K562 (cell line): ENCODE results near the gene ACE. TPM values are rescaled to one million over a fixed set of nuclear protein-coding genes. Genes with fewer than 3 reads are reported as not detected.
A peak's percentile ranks its signal among the peaks of the same experiment; 100 is the strongest.

ENCODE experiments used
- ATAC-seq: fragments of 200-7000 bp; cut with Tn5 transposase; 3 replicates; pipeline ENCODE4 v1.9.1; 2020; ENCODE audit warnings: moderate library complexity
- BruUV-seq: library from RNA; stranded (reverse); fragments of 400-500 nt; replicated peaks from 2 replicates; lab custom pipeline; 2021; lab: Mats Ljungman, UMichigan
- CTCF ChIA-PET: fragments of 300-600 bp; formaldehyde crosslinking; extraction: SDS; loops from one replicate; lab custom pipeline; 2021; ENCODE audit warnings: low intra/inter-chr PET ratio; lab: Yijun Ruan, JAX
- POLR2A ChIA-PET: fragments of 300-600, 350-650 bp; sonication (Branson Sonifier 250); formaldehyde crosslinking; extraction: SDS; loops from one replicate; lab custom pipeline; 2021; ENCODE audit warnings: antibody characterized with exemption, inconsistent platforms; lab: Yijun Ruan, JAX
- DNase-seq, 4 experiments: peaks; one replicate each; pipeline versions ENCODE4 v3.0.0 to v3.0.0-alpha.2; 2011 to 2018; ENCODE audit warnings: low spot score in 3 of 4, mixed read lengths in 3 of 4; ENCODE audit errors: extremely low read depth in 1 of 4
- FAIRE-seq: peaks from 2 replicates; lab custom pipeline; 2011; peaks lifted over from hg19 to GRCh38; lab: Jason Lieb, UNC
- H2AFZ ChIP-seq: 2 replicates; pipeline ENCODE4 v1.6.0; 2011; ENCODE audit warnings: low read depth, low read length, control low read depth, inconsistent platforms
- H3K27ac ChIP-seq: fragments of 200-600 bp; 3 replicates; pipeline ENCODE4 v1.8.0; 2011; ENCODE audit warnings: low read depth, mild to moderate bottlenecking, control low read depth, inconsistent platforms, low read length, moderate library complexity, mixed read lengths; ENCODE audit errors: extremely low read depth
- H3K27me3 ChIP-seq, 2 experiments: fragments of 300-600 bp in 1 of 2; 2 replicates in 1 of 2; 3 replicates in 1 of 2; pipeline versions ENCODE4 v1.6.0 to v1.8.0; 2011; ENCODE audit warnings: inconsistent platforms in 2 of 2, low read length in 2 of 2, mild to moderate bottlenecking in 1 of 2, mixed read lengths in 1 of 2, moderate library complexity in 1 of 2; ENCODE audit not compliant: control insufficient read depth in 2 of 2, insufficient read depth in 2 of 2
- H3K36me3 ChIP-seq: fragments of 300-600 bp; 3 replicates; pipeline ENCODE4 v1.8.0; 2011; ENCODE audit warnings: mild to moderate bottlenecking, low read length, inconsistent platforms; ENCODE audit not compliant: control insufficient read depth, insufficient read depth
- H3K4me1 ChIP-seq, 2 experiments: fragments of 200-600 bp in 1 of 2; replicated peaks in 1 of 2; 2 replicates in 1 of 2; 3 replicates in 1 of 2; pipeline versions ENCODE4 v1.5.1 to v1.8.0; 2011; ENCODE audit warnings: inconsistent platforms in 2 of 2, low read length in 2 of 2, mild to moderate bottlenecking in 1 of 2, mixed read lengths in 1 of 2, moderate library complexity in 1 of 2; ENCODE audit not compliant: control insufficient read depth in 2 of 2, insufficient read depth in 2 of 2
- H3K4me2 ChIP-seq: 2 replicates; pipeline ENCODE4 v1.6.1; 2011; ENCODE audit warnings: low read length, control low read depth, inconsistent platforms, mixed read lengths; ENCODE audit not compliant: insufficient read depth
- H3K4me3 ChIP-seq: fragments of 200-600 bp; sonication (generic), shearing (Covaris generic); 2 replicates; pipeline ENCODE4 v1.5.1; 2016; ENCODE audit warnings: control low read depth, inconsistent platforms
- H3K79me2 ChIP-seq: fragments of 200-600 bp; 3 replicates; pipeline ENCODE4 v1.8.0; 2011; ENCODE audit warnings: low read length, inconsistent platforms; ENCODE audit not compliant: control insufficient read depth, insufficient read depth
- H3K9ac ChIP-seq, 2 experiments: 2 replicates each; pipeline versions ENCODE4 v1.6.0 to v1.6.1; 2011; ENCODE audit warnings: low read depth in 2 of 2, low read length in 2 of 2, control low read depth in 1 of 2, inconsistent platforms in 1 of 2, mild to moderate bottlenecking in 1 of 2, mixed read lengths in 1 of 2; ENCODE audit not compliant: insufficient read depth in 1 of 2
- H3K9me1 ChIP-seq: one replicate; pipeline ENCODE4 v1.6.0; 2011; ENCODE audit warnings: inconsistent platforms, mild to moderate bottlenecking, low read length, moderate library complexity; ENCODE audit not compliant: control insufficient read depth, insufficient read depth
- H3K9me3 ChIP-seq: replicated peaks from 2 replicates; pipeline ENCODE4 v1.5.1; 2011; ENCODE audit warnings: low read depth, low read length, inconsistent platforms; ENCODE audit not compliant: control insufficient read depth, insufficient read depth
- H4K20me1 ChIP-seq: replicated peaks from 2 replicates; pipeline ENCODE4 v1.6.1; 2011; ENCODE audit warnings: low read length, inconsistent platforms, mixed read lengths; ENCODE audit not compliant: control insufficient read depth, insufficient read depth
- EP400 ChIP-seq: fragments of 450-650 bp; IDR thresholded peaks from 2 replicates; pipeline ENCODE4 v1.6.1; 2017; ENCODE audit warnings: antibody characterized with exemption, mild to moderate bottlenecking, moderate library complexity
- KDM5B ChIP-seq: fragments of 200-600 bp; sonication (generic); IDR thresholded peaks from 2 replicates; pipeline ENCODE4 v1.6.1; 2012; ENCODE audit warnings: low read depth, mild to moderate bottlenecking, moderate library complexity, low read length, control low read depth, inconsistent platforms; ENCODE audit not compliant: insufficient replicate concordance
- SAFB2 ChIP-seq: fragments of 200-400 bp; formaldehyde crosslinking; IDR thresholded peaks from 2 replicates; pipeline ENCODE4 v1.6.1; 2018; ENCODE audit warnings: borderline replicate concordance, low read length, low read depth, moderate library complexity; ENCODE audit not compliant: severe bottlenecking
- WGBS: fragments of 100-300 bp; shearing (Covaris generic); methylation state at CpG from one replicate; pipeline ENCODE4 v1.1.6; 2016; ENCODE audit warnings: low coverage, mixed read lengths; ENCODE audit not compliant: insufficient coverage; ENCODE audit errors: missing lambda C conversion rate; 5-methylcytosine and 5-hydroxymethylcytosine counted together
- in situ Hi-C: fragments of 300-500 bp; cut with MboI; formaldehyde crosslinking; loops from 4 replicates; pipeline ENCODE4 v1.15.0; 2018; ENCODE audit warnings: inconsistent platforms, mixed read lengths
- intact Hi-C: fragments of 100-400 bp; cut with micrococcal nuclease; formaldehyde crosslinking; loops from 2 replicates; pipeline ENCODE4 v1.14.2; 2022
- polyA plus RNA-seq, 8 experiments: library from polyadenylated mRNA; depleted of rRNA in 4 of 8; stranded (reverse) in 5 of 8; unstranded in 3 of 8; fragments of >200 nt; fragmentation: Nextera tagmentation in 2 of 8; fragmentation: Illumina TruSeq in 1 of 8; extraction: Ambion mirVana in 2 of 8; extraction: Trizol in 1 of 8; gene quantifications; 2 replicates each; pipeline versions ENCODE4 v1.2.1 to v1.2.3, GENCODE V29; 2011 to 2014; ENCODE audit warnings: inconsistent platforms in 1 of 8, missing spikeins in 1 of 8
- total RNA-seq, 7 experiments: library from RNA; depleted of rRNA in 6 of 7; stranded (reverse); fragments of >200 nt in 6 of 7; fragmentation: Illumina TruSeq in 2 of 7; extraction: Trizol in 2 of 7; gene quantifications; 2 replicates each; pipeline versions ENCODE4 v1.2.1 to v1.2.3, GENCODE V29; 2011 to 2021; ENCODE audit warnings: low replicate concordance in 1 of 7
- TF ChIP-seq, protein P1 (sequence below): sonication (generic); formaldehyde crosslinking; IDR thresholded peaks from 2 replicates; pipeline ENCODE4 v1.8.1; 2023; ENCODE audit warnings: mild to moderate bottlenecking, missing genetic modification reagents
- TF ChIP-seq, protein P2 (sequence below), 3 experiments: IDR thresholded peaks in 2 of 3; conservative IDR thresholded peaks in 1 of 3; 2 replicates each; pipeline ENCODE4 v1.5.1; 2011 to 2012; ENCODE audit warnings: low read length in 3 of 3, mild to moderate bottlenecking in 3 of 3, control low read depth in 2 of 3, improper control_type of control experiment in 1 of 3, inconsistent platforms in 1 of 3, low read depth in 1 of 3, mixed read lengths in 1 of 3, moderate library complexity in 1 of 3; ENCODE audit not compliant: insufficient read depth in 2 of 3
- TF ChIP-seq, protein P3 (sequence below): IDR thresholded peaks from 2 replicates; pipeline ENCODE4 v1.6.1; 2011; ENCODE audit warnings: borderline replicate concordance, low read depth, mild to moderate bottlenecking, moderate library complexity, low read length; ENCODE audit not compliant: insufficient read depth, poor library complexity, severe bottlenecking

The ACE gene
- total and polyA plus RNA-seq, 9 of the 15 experiments (the other 6 are each of a cell fraction or from before 2014, with no cell fraction given): 0.07 to 2.5 (median 0.47) TPM; not detected in 1

DNA sequence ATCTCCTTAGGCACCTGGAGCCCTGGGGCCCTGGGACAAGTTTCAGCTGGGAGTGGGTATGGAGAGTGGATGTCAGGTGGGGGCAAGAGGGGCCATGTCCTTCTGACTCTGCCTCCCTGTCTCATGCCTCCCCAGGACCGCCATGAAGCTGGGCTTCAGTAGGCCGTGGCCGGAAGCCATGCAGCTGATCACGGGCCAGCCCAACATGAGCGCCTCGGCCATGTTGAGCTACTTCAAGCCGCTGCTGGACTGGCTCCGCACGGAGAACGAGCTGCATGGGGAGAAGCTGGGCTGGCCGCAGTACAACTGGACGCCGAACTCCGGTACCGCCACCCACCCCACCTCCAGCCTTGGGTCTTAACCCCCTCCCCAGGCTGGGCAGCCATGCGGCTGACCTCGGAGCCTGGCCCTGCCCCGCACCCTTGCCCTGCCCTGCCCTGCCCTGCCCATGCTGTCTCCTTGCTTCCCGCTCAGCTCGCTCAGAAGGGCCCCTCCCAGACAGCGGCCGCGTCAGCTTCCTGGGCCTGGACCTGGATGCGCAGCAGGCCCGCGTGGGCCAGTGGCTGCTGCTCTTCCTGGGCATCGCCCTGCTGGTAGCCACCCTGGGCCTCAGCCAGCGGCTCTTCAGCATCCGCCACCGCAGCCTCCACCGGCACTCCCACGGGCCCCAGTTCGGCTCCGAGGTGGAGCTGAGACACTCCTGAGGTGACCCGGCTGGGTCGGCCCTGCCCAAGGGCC, 20.0 kb downstream of the ACE start (continued):
- no peak for TF ChIP-seq EP400

DNA sequence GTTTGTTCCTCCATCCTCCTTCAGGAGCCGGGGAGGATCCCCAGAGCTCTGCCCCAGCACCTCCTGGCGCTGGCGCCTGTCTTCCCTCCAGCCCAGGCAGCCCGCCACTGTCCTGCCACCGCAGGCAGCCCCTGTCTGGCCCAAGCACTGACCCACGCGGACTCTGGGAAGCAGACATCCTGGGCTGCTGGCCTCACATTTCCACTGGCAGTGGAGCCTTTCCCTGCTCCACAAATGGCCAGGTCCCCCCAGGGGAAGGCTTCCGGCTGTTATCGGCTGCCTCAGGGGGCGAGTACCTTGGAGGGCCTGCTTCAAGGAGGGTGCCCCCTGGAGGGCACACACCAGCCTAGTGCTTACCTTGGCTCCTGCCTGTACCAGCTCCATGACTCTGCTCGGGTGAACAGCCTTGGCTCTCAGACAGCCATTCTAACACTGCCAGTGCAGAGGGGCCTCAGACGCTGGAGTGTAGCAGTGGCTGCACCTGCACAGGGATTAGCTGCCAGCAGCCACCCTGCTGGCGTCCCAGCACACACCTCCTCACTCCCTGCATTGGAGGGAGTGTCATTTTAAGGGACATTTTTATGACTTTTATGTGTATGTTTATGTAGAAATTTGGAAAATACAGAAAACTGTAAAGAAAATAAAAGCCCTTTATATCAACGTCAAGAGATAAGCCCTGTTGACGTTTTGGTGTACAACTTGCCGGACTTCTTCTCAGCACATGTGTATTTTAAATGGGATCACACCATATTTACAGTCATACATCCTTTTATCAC, 21.0 kb downstream of the ACE start:
- no peak overlapping the region for H3K4me3 ChIP-seq
- DNase-seq (peak in 3 of 4 experiments; percentile 30 to 47 (median 30)), FAIRE-seq (no peak), ATAC-seq (peak; percentile 71)
- intact Hi-C loops: no loop called here
- no peaks in the 10 kb centered on the region for H3K79me2 ChIP-seq
- H4K20me1 ChIP-seq: peaks cover 3% of the 10 kb centered on the region; the same call in 1 of the 2 replicates
- no TSS peak for BruUV-seq
- POLR2A ChIA-PET: interaction anchor here (0.6 kb wide), 1 partner anchor 51 kb away, joined by 3 read pairs; no protein-coding TSS in a partner anchor
- H2AFZ ChIP-seq: no peak overlapping the region
- H3K9me3 ChIP-seq: no peaks in the 10 kb centered on the region
- no peaks in the 10 kb centered on the region for H3K9me1 ChIP-seq
- no peak overlapping the region for H3K4me2 ChIP-seq
- in situ Hi-C loops: no loop called here
- TF ChIP-seq KDM5B (no peak), SAFB2 (no peak)
- TF ChIP-seq, protein P1, sequence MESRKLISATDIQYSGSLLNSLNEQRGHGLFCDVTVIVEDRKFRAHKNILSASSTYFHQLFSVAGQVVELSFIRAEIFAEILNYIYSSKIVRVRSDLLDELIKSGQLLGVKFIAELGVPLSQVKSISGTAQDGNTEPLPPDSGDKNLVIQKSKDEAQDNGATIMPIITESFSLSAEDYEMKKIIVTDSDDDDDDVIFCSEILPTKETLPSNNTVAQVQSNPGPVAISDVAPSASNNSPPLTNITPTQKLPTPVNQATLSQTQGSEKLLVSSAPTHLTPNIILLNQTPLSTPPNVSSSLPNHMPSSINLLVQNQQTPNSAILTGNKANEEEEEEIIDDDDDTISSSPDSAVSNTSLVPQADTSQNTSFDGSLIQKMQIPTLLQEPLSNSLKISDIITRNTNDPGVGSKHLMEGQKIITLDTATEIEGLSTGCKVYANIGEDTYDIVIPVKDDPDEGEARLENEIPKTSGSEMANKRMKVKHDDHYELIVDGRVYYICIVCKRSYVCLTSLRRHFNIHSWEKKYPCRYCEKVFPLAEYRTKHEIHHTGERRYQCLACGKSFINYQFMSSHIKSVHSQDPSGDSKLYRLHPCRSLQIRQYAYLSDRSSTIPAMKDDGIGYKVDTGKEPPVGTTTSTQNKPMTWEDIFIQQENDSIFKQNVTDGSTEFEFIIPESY: peak; percentile 54; the same call in 1 of the 2 replicates
- TF ChIP-seq, protein P2, sequence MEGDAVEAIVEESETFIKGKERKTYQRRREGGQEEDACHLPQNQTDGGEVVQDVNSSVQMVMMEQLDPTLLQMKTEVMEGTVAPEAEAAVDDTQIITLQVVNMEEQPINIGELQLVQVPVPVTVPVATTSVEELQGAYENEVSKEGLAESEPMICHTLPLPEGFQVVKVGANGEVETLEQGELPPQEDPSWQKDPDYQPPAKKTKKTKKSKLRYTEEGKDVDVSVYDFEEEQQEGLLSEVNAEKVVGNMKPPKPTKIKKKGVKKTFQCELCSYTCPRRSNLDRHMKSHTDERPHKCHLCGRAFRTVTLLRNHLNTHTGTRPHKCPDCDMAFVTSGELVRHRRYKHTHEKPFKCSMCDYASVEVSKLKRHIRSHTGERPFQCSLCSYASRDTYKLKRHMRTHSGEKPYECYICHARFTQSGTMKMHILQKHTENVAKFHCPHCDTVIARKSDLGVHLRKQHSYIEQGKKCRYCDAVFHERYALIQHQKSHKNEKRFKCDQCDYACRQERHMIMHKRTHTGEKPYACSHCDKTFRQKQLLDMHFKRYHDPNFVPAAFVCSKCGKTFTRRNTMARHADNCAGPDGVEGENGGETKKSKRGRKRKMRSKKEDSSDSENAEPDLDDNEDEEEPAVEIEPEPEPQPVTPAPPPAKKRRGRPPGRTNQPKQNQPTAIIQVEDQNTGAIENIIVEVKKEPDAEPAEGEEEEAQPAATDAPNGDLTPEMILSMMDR (IDR thresholded peaks at IDR 0.05 in 2 of 3, conservative IDR thresholded peaks at IDR 0.05 in 1 of 3; ENCODE audit: insufficient read depth in 2 of 3, low read depth in 1 of 3, low read length in 3 of 3): peak; percentile 25 to 39 (median 34); a peak in 5 of 6 replicates
- TF ChIP-seq, protein P3, sequence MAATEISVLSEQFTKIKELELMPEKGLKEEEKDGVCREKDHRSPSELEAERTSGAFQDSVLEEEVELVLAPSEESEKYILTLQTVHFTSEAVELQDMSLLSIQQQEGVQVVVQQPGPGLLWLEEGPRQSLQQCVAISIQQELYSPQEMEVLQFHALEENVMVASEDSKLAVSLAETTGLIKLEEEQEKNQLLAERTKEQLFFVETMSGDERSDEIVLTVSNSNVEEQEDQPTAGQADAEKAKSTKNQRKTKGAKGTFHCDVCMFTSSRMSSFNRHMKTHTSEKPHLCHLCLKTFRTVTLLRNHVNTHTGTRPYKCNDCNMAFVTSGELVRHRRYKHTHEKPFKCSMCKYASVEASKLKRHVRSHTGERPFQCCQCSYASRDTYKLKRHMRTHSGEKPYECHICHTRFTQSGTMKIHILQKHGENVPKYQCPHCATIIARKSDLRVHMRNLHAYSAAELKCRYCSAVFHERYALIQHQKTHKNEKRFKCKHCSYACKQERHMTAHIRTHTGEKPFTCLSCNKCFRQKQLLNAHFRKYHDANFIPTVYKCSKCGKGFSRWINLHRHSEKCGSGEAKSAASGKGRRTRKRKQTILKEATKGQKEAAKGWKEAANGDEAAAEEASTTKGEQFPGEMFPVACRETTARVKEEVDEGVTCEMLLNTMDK: peak; percentile 46
- 47% methylated on average over 15 of the region's 16 CpGs for WGBS
- no peak overlapping the region for H3K27ac ChIP-seq
- CTCF ChIA-PET: no interaction called here
- H3K4me1 ChIP-seq: peaks cover 0 to 19% of the 10 kb centered on the region in 2 experiments; a peak in 2 of 5 replicates
- no peaks in the 10 kb centered on the region for H3K36me3 ChIP-seq
- H3K9ac ChIP-seq: peak overlapping the region in 1 of 2 experiments; percentile 6; a peak in 1 of 4 replicates
- H3K27me3 ChIP-seq: peaks cover 24 to 47% of the 10 kb centered on the region in 2 experiments; a peak in 4 of 5 replicates
